Nephron progenitor cell (in vitro differentiated cells): Measurements from ENCODE around the gene ARL3.
"Not testable (repeated sequence)": the region's sequence is repeated elsewhere in the genome, so short reads cannot be mapped to it uniquely, and the experiment has no call there.

Experiments used
- DNase-seq: peaks from one replicate; pipeline ENCODE4 v3.0.0; 2021
- H3K27ac Mint-ChIP-seq: 2 replicates; pipeline ENCODE4 v1.8.0; 2021; ENCODE audit warnings: mild to moderate bottlenecking, moderate library complexity, mixed read lengths
- H3K27me3 Mint-ChIP-seq: 2 replicates; pipeline ENCODE4 v1.8.0; 2021; ENCODE audit warnings: mild to moderate bottlenecking, low read depth, mixed read lengths; ENCODE audit not compliant: poor library complexity
- H3K36me3 Mint-ChIP-seq: 2 replicates; pipeline ENCODE4 v1.8.0; 2021; ENCODE audit warnings: low read depth, mixed read lengths
- H3K4me1 Mint-ChIP-seq: 2 replicates; pipeline ENCODE4 v1.8.0; 2021; ENCODE audit warnings: mixed read lengths
- H3K4me3 Mint-ChIP-seq: 2 replicates; pipeline ENCODE4 v1.8.0; 2021; ENCODE audit warnings: mild to moderate bottlenecking, moderate library complexity, mixed read lengths
- H3K9me3 Mint-ChIP-seq: 2 replicates; pipeline ENCODE4 v1.8.0; 2021; ENCODE audit warnings: mild to moderate bottlenecking, moderate library complexity, mixed read lengths
- CTCF ChIP-seq: fragments of 200-600 bp; sonication (generic); IDR thresholded peaks from 2 replicates; pipeline ENCODE4 v1.5.0; 2021; ENCODE audit warnings: antibody characterized with exemption

ARL3 gene

DNA sequence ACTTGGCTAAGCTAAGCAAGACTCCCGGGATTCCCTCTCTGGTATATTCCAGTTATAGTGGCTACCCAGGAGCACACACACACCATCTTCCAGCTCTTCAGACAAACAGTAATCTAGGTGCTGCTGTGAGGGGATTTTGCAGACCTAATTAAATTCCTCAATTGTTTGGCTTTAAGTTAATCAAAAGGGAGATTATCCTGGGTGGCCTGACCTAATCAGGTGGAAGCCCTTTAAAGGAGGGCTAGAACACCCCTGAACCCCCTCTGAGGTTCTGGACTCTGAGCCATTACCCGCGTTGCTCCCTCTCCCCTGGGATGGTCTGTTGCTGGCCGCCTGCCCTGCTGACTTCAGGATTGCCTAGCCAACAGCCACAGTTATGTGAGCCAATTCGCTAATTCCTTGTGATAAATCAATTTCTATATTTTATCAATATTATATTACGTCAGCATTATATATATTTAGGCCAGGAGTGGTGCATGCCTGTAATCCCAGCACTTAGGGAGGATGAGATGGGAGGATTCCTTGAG is 6.6 kb upstream of the ARL3 start:
- Mint-ChIP-seq H3K4me1 (peaks cover 63% of the 10 kb centered on the region), H3K4me3 (peak overlapping the region; percentile 54), H3K36me3 (peaks cover 37% of the 10 kb centered on the region), H3K27me3 (no peaks in the 10 kb centered on the region), H3K27ac (peak overlapping the region; percentile 75), H3K9me3 (peaks cover 12% of the 10 kb centered on the region)
- no peak for TF ChIP-seq CTCF
- DNase-seq: no peak

- H3K4me1 Mint-ChIP-seq: peaks cover 67% of the 10 kb centered on the region
- H3K4me3 Mint-ChIP-seq: peak overlapping the region; percentile 54
- DNase-seq: no peak
- H3K9me3 Mint-ChIP-seq: peaks cover 12% of the 10 kb centered on the region
- H3K27ac Mint-ChIP-seq: peak overlapping the region; percentile 75
- TF ChIP-seq CTCF: no peak
- H3K27me3 Mint-ChIP-seq: no peaks in the 10 kb centered on the region
- peaks cover 37% of the 10 kb centered on the region for H3K36me3 Mint-ChIP-seq
Observed at GRCh38 chr10:102720337-102720736, 6.1 kb upstream of the ARL3 start.

- peaks cover 2% of the 10 kb centered on the region for H3K27me3 Mint-ChIP-seq
- peak overlapping the region; percentile 87 for H3K27ac Mint-ChIP-seq
- peaks cover 70% of the 10 kb centered on the region for H3K4me1 Mint-ChIP-seq
- H3K9me3 Mint-ChIP-seq: no peaks in the 10 kb centered on the region
- peak; percentile 37 for DNase-seq
- no peak for TF ChIP-seq CTCF
- peaks cover 17% of the 10 kb centered on the region for H3K36me3 Mint-ChIP-seq
- peak overlapping the region; percentile 95 for H3K4me3 Mint-ChIP-seq
Observed at GRCh38 chr10:102718220-102718619, 4.0 kb upstream of the ARL3 start.

- peak overlapping the region; percentile 95 for H3K4me3 Mint-ChIP-seq
- DNase-seq, H3K9me3 Mint-ChIP-seq, H3K27me3 Mint-ChIP-seq: not testable (repeated sequence)
- H3K27ac Mint-ChIP-seq: peak overlapping the region; percentile 87
- H3K4me1 Mint-ChIP-seq: peaks cover 79% of the 10 kb centered on the region
- H3K36me3 Mint-ChIP-seq: peaks cover 14% of the 10 kb centered on the region
Observed at GRCh38 chr10:102716900-102717565, 2.8 kb upstream of the ARL3 start.

- no peak for TF ChIP-seq CTCF
- H3K27me3 Mint-ChIP-seq: peaks cover 2% of the 10 kb centered on the region
- peaks cover 77% of the 10 kb centered on the region for H3K4me1 Mint-ChIP-seq
- peak overlapping the region; percentile 95 for H3K4me3 Mint-ChIP-seq
- H3K27ac Mint-ChIP-seq: no peak overlapping the region
- no peaks in the 10 kb centered on the region for H3K9me3 Mint-ChIP-seq
- H3K36me3 Mint-ChIP-seq: peaks cover 10% of the 10 kb centered on the region
- no peak for DNase-seq
Observed at GRCh38 chr10:102715880-102716279, 1.7 kb upstream of the ARL3 start.

DNA sequence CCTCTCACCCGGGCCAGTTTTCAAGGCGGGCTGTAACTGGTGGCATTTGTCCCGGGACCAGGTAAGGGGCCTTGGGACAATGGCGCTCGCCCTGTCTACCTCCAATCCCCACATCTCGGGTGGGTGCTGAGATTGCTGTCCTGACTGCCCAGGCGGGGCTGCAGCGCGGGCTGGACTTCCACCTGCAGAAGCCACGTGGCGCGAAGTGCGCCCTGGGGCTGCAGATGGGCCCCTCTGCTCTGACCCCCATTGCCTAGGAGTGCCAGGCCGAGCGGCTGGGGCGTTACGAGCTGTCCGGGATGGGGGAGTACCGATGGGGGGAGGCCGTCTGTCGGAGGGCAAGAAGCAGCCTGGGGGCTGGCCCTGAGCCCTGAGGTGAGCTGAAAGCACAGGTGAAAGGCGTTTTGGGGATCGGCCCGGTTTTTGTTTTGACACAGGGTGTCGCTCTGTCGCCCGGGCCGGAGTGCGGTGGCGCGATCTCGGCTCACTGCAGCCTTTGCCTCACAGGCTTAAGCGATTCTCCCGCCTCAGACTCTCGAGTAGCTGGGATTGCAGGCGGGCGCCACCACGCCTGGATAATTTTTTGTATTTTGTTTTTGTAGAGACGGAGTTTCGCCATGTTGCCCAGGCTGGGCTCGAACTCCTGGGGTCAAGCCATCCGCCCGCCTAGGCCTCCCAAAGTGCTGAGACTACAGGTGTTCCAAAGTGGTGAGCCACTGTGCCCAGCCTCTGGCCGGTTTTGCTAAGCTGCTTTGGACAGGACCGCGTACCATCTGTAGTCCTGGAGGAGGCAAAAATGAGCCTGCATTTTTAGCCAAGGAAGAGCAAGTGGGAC is 641 bp upstream of the ARL3 start, which contains the start of gene SFXN2:
SFXN2 (plus strand) TSS at position 16 of the 835 bp plus-strand sequence. CDS start 12,001 bp downstream, outside the sequence.
- H3K4me3 Mint-ChIP-seq: peak within 1 kb of the TSS; percentile 95
- no peaks in the 10 kb centered on the region for H3K9me3 Mint-ChIP-seq
- H3K4me1 Mint-ChIP-seq: peaks cover 74% of the 10 kb centered on the region
- peak; percentile 52 for DNase-seq
- peaks cover 2% of the 10 kb centered on the region for H3K27me3 Mint-ChIP-seq
- no peak for TF ChIP-seq CTCF
- H3K36me3 Mint-ChIP-seq: peaks cover 4% of the 10 kb centered on the region
- peak within 1 kb of the TSS; percentile 95 for H3K27ac Mint-ChIP-seq
